ENCODE data around the gene NEO1.

GRCh38 chr15:73056460-73056859 lies 4.2 kb downstream of the NEO1 start:
- TF ChIP-seq NR3C1 (IDR thresholded peaks at IDR 0.05): no peak
- TF ChIP-seq CTCF (IDR thresholded peaks at IDR 0.05): no peak
- TF ChIP-seq RCOR1 (IDR thresholded peaks at IDR 0.05; ENCODE audit: low read depth, low read length): no peak
- no peak for TF ChIP-seq ELK1 (IDR thresholded peaks at IDR 0.05; ENCODE audit: low read depth, low read length)
- TF ChIP-seq RAD21 (conservative IDR thresholded peaks at IDR 0.05 in 1 of 2, IDR thresholded peaks at IDR 0.05 in 1 of 2): no peak
- TF ChIP-seq CEBPB (IDR thresholded peaks at IDR 0.05): no peak
- TF ChIP-seq CHD4 (IDR thresholded peaks at IDR 0.05; ENCODE audit: borderline replicate concordance): no peak
- no peak for TF ChIP-seq ESRRA (IDR thresholded peaks at IDR 0.05; ENCODE audit: borderline replicate concordance, low read length)
- TF ChIP-seq BHLHE40 (IDR thresholded peaks at IDR 0.05; ENCODE audit: low read depth, low read length): no peak
- TF ChIP-seq ZFP36 (IDR thresholded peaks at IDR 0.05; ENCODE audit: borderline replicate concordance, partially characterized antibody): no peak
